GM23338 (cell line): Measurements from ENCODE around the gene EPM2AIP1. TPM values are rescaled to one million over a fixed set of nuclear protein-coding genes. Genes with fewer than 3 reads are reported as not detected.

ENCODE experiments used
- ATAC-seq: fragments of 200-7000 bp; cut with Tn5 transposase; 3 replicates; pipeline ENCODE4 v1.9.1; 2020
- DNase-seq: peaks from one replicate; pipeline ENCODE4 v3.0.0-alpha.2; 2015; ENCODE audit warnings: low spot score
- H2AFZ ChIP-seq: fragments of 200-600 bp; sonication (generic); 2 replicates; pipeline ENCODE4 v1.8.0; 2016; ENCODE audit warnings: antibody characterized with exemption, mild to moderate bottlenecking, moderate library complexity
- H3F3A ChIP-seq: fragments of 200-600 bp; sonication (generic); replicated peaks from 2 replicates; pipeline ENCODE4 v1.8.0; 2017; ENCODE audit warnings: antibody characterized with exemption, mixed run types, low read depth
- H3K27ac ChIP-seq: fragments of 200-600 bp; sonication (generic); 2 replicates; pipeline ENCODE4 v1.6.1; 2016; ENCODE audit warnings: low read depth
- H3K27me3 ChIP-seq: fragments of 200-600 bp; sonication (generic); 2 replicates; pipeline ENCODE4 v1.8.0; 2016; ENCODE audit warnings: mild to moderate bottlenecking, mixed run types, moderate library complexity; ENCODE audit not compliant: insufficient read depth
- H3K36me3 ChIP-seq: fragments of 200-600 bp; sonication (generic); 2 replicates; pipeline ENCODE4 v1.8.0; 2016; ENCODE audit warnings: mild to moderate bottlenecking; ENCODE audit not compliant: insufficient read depth
- H3K4me1 ChIP-seq: fragments of 200-600 bp; sonication (generic); 2 replicates; pipeline ENCODE4 v1.8.0; 2016; ENCODE audit warnings: mild to moderate bottlenecking, moderate library complexity; ENCODE audit not compliant: insufficient read depth
- H3K4me2 ChIP-seq: fragments of 200-600 bp; sonication (generic); 2 replicates; pipeline ENCODE4 v1.7.1; 2017; ENCODE audit warnings: mixed run types
- H3K4me3 ChIP-seq: fragments of 200-600 bp; sonication (generic); 2 replicates; pipeline ENCODE4 v1.6.1; 2016; ENCODE audit warnings: mixed run types
- H3K79me2 ChIP-seq: fragments of 200-600 bp; sonication (generic); replicated peaks from 2 replicates; pipeline ENCODE4 v1.8.0; 2017; ENCODE audit warnings: mild to moderate bottlenecking; ENCODE audit not compliant: insufficient read depth
- H3K9me2 ChIP-seq: fragments of 200-600 bp; sonication (generic); 2 replicates; pipeline ENCODE4 v1.8.0; 2017; ENCODE audit not compliant: insufficient read depth
- H4K20me1 ChIP-seq: fragments of 200-600 bp; sonication (generic); replicated peaks from 2 replicates; pipeline ENCODE4 v1.8.0; 2017; ENCODE audit warnings: mild to moderate bottlenecking; ENCODE audit not compliant: insufficient read depth
- H3K27ac Mint-ChIP-seq: 2 replicates; pipeline ENCODE4 v1.8.0; 2020; ENCODE audit warnings: inconsistent platforms, mild to moderate bottlenecking, moderate library complexity, mixed read lengths
- H3K27me3 Mint-ChIP-seq: 3 replicates; pipeline ENCODE4 v1.8.0; 2022; ENCODE audit warnings: low read depth, mild to moderate bottlenecking, moderate library complexity, mixed read lengths, inconsistent platforms; ENCODE audit not compliant: insufficient read depth, poor library complexity
- H3K36me3 Mint-ChIP-seq: 3 replicates; pipeline ENCODE4 v1.8.0; 2021; ENCODE audit warnings: low read depth, mild to moderate bottlenecking, inconsistent platforms, moderate library complexity, mixed read lengths
- H3K4me1 Mint-ChIP-seq: 3 replicates; pipeline ENCODE4 v1.8.0; 2020; ENCODE audit warnings: mild to moderate bottlenecking, inconsistent platforms, mixed read lengths
- H3K4me3 Mint-ChIP-seq: 3 replicates; pipeline ENCODE4 v1.8.0; 2021; ENCODE audit warnings: moderate library complexity, mild to moderate bottlenecking, inconsistent platforms, mixed read lengths
- H3K9me3 Mint-ChIP-seq: 3 replicates; pipeline ENCODE4 v1.8.0; 2020; ENCODE audit warnings: moderate library complexity, mild to moderate bottlenecking, inconsistent platforms, mixed read lengths
- CREB1 ChIP-seq: fragments of 250-450 bp; sonication (Bioruptor Pico); IDR thresholded peaks from 2 replicates; pipeline ENCODE4 v1.5.0; 2020; ENCODE audit warnings: low read depth, mild to moderate bottlenecking, moderate library complexity
- ETS1 ChIP-seq: IDR thresholded peaks from 2 replicates; pipeline ENCODE4 v1.6.1; 2016; ENCODE audit warnings: antibody characterized with exemption
- EZH2 ChIP-seq: fragments of 200-600 bp; sonication (generic); IDR thresholded peaks from one replicate; pipeline ENCODE4 v1.8.0; 2017; ENCODE audit warnings: antibody characterized with exemption, mild to moderate bottlenecking, low read depth; ENCODE audit not compliant: unreplicated experiment
- EZH2phosphoT487 ChIP-seq: fragments of 200-600 bp; sonication (generic); IDR thresholded peaks from one replicate; pipeline ENCODE4 v1.8.1; 2018; ENCODE audit warnings: antibody characterized with exemption; ENCODE audit not compliant: unreplicated experiment
- NANOG ChIP-seq: IDR thresholded peaks from 2 replicates; pipeline ENCODE4 v1.6.1; 2016; ENCODE audit warnings: antibody characterized with exemption, borderline replicate concordance
- REST ChIP-seq: IDR thresholded peaks from one replicate; pipeline ENCODE4 v1.6.1; 2018; ENCODE audit warnings: antibody characterized with exemption; ENCODE audit not compliant: unreplicated experiment
- ZNF462 ChIP-seq: fragments of 250-450 bp; sonication (Bioruptor Pico); IDR thresholded peaks from 2 replicates; pipeline ENCODE4 v1.5.0; 2020; ENCODE audit warnings: mild to moderate bottlenecking, moderate library complexity
- polyA plus RNA-seq: library from polyadenylated mRNA; unstranded; fragments of >200 nt; fragmentation: Nextera tagmentation; extraction: Ambion mirVana; gene quantifications from 2 replicates; pipeline ENCODE4 v1.2.1, GENCODE V29; 2016
- total RNA-seq: library from RNA; depleted of rRNA; stranded (reverse); fragments of >200 nt; shearing (Covaris generic); gene quantifications from 2 replicates; pipeline ENCODE4 v1.2.3, GENCODE V29; 2014
- TF ChIP-seq, protein P1 (sequence below), 2 experiments: fragments of 200-600 bp in 1 of 2; sonication (generic) in 1 of 2; conservative IDR thresholded peaks; 2 replicates each; pipeline versions ENCODE4 v1.5.1 to v1.6.1; 2016 to 2017; ENCODE audit warnings: antibody characterized with exemption in 2 of 2, low read depth in 2 of 2, mild to moderate bottlenecking in 2 of 2, moderate library complexity in 1 of 2

The EPM2AIP1 gene
- total and polyA plus RNA-seq, 2 experiments from 2014 or later, result 7.2 to 10.6 TPM

GRCh38 chr3:36969085-36969484 is 23.8 kb downstream of the EPM2AIP1 start (continued):
- TF ChIP-seq REST, result no peak
- no peak for TF ChIP-seq CREB1 (CRISPR knock-in tag)
- TF ChIP-seq, protein P1, sequence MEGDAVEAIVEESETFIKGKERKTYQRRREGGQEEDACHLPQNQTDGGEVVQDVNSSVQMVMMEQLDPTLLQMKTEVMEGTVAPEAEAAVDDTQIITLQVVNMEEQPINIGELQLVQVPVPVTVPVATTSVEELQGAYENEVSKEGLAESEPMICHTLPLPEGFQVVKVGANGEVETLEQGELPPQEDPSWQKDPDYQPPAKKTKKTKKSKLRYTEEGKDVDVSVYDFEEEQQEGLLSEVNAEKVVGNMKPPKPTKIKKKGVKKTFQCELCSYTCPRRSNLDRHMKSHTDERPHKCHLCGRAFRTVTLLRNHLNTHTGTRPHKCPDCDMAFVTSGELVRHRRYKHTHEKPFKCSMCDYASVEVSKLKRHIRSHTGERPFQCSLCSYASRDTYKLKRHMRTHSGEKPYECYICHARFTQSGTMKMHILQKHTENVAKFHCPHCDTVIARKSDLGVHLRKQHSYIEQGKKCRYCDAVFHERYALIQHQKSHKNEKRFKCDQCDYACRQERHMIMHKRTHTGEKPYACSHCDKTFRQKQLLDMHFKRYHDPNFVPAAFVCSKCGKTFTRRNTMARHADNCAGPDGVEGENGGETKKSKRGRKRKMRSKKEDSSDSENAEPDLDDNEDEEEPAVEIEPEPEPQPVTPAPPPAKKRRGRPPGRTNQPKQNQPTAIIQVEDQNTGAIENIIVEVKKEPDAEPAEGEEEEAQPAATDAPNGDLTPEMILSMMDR (conservative IDR thresholded peaks at IDR 0.05; ENCODE audit: low read depth in 2 of 2), result no peak
- TF ChIP-seq NANOG, result no peak
- TF ChIP-seq EZH2phosphoT487, result no peak
- TF ChIP-seq ETS1, result no peak
- no peak for TF ChIP-seq EZH2

DNA sequence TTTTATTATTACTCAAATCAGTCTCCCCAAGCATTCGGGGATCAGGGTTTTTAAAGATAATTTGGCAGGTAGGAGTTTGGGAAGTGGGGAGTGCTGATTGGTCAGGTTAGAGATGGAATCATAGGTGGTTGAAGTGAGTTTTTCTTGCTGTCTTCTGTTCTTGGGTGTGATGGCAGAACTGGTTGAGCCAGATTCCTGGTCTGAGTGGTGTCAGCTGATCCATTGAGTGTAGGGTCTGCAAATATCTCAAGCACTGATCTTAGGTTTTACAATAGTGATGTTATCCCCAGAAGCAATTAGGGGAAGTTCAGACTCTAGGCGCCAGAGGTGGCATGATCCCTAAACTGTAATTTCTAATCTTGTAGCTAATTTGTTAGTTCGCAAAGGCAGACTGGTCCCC is 27.5 kb downstream of the EPM2AIP1 start:
- Histone ChIP-seq H3F3A (no peaks in the 10 kb centered on the region), H3K9me2 (no peaks in the 10 kb centered on the region), H3K36me3 (no peaks in the 10 kb centered on the region), H3K27me3 (no peaks in the 10 kb centered on the region), H2AFZ (0 out of 2 replicates have a peak overlapping the region, but pooled peaks have one; percentile 23), H3K4me1 (peaks cover 20% of the 10 kb centered on the region), H3K79me2 (no peaks in the 10 kb centered on the region), H3K27ac (peak overlapping the region; percentile 60), H4K20me1 (no peaks in the 10 kb centered on the region), H3K4me3 (no peak overlapping the region; the same call in 1 of the 2 replicates), H3K4me2 (peak overlapping the region; percentile 47)
- DNase-seq (peak; percentile 75), ATAC-seq (no peak)
- Mint-ChIP-seq H3K36me3 (no peaks in the 10 kb centered on the region), H3K9me3 (no peaks in the 10 kb centered on the region), H3K4me1 (peaks cover 28% of the 10 kb centered on the region), H3K27me3 (peaks cover 7% of the 10 kb centered on the region), H3K27ac (peak overlapping the region; percentile 57), H3K4me3 (peak overlapping the region; percentile 5)
- TF ChIP-seq ZNF462 (no peak), ETS1 (no peak)
- TF ChIP-seq, protein P1 (conservative IDR thresholded peaks at IDR 0.05; ENCODE audit: low read depth in 2 of 2), result no peak
